ENCODE measurements around the gene OPRM1.

OPRM1 gene

DNA sequence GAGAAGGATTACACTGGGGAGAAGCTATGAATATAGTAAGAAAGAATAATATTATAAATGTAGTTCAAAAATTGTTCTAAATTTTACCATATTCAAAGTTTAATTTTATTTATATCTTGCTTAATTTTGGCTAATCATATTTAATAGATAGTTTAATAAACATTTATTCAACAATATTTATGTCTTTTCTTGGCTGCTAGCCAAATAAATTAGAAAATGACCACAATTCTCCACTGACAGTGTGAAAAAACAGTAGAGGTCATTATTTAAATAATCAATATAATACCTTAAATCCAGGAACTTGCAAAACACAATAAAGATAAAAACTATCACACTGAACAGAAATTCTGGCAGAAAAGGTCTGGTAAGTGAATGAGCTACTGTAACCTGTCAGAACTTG, 171.6 kb downstream of the OPRM1 start:
- CTCF ChIA-PET: interaction anchor here (1.2 to 1.7 kb wide), 2 partner anchors 12 to 66 kb away, joined by 4 to 6 read pairs; no protein-coding TSS in a partner anchor
- no peak for TF ChIP-seq CTCF (IDR thresholded peaks at IDR 0.05; ENCODE audit: control extremely low read depth, extremely low read depth, low read depth, missing control alignments)
- no peak for DNase-seq (ENCODE audit: extremely low spot score)
- POLR2A ChIA-PET: no interaction called here

- ChIA-PET CTCF (no interaction called here), POLR2A (no interaction called here)
- no peak for DNase-seq (ENCODE audit: extremely low spot score)
- TF ChIP-seq CTCF (IDR thresholded peaks at IDR 0.05; ENCODE audit: control extremely low read depth, extremely low read depth, low read depth, missing control alignments): no peak
These were observed 174.7 kb downstream of the OPRM1 start for GRCh38 chr6:154213782-154214181.

- ChIA-PET CTCF (no interaction called here), POLR2A (no interaction called here)
- no peak for TF ChIP-seq CTCF (IDR thresholded peaks at IDR 0.05; ENCODE audit: control extremely low read depth, extremely low read depth, low read depth, missing control alignments)
- no peak for DNase-seq (ENCODE audit: extremely low spot score)
These were observed 179.3 kb downstream of the OPRM1 start for GRCh38 chr6:154218301-154218700.

DNA sequence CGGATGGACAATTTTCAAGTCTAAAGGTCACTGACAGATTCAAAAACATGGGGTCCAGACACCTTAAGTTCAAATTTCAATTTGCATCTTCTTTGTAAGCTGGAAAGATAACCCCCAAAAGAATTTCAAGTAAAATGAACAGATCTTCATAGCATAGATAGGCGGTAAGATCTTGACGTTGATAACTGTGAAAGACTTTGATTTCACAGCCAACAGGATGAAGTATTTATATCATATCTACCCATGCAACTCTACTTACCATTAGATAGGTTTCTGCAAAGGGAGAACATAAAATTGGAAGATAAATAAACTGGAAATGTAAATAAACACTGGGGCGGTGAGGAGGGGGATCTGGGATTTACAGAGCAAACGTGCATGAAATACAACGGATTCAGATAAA, 179.7 kb downstream of the OPRM1 start:
- no peak for DNase-seq (ENCODE audit: extremely low spot score)
- POLR2A ChIA-PET: no interaction called here
- TF ChIP-seq CTCF (IDR thresholded peaks at IDR 0.05; ENCODE audit: control extremely low read depth, extremely low read depth, low read depth, missing control alignments): no peak
- CTCF ChIA-PET: no interaction called here

DNA sequence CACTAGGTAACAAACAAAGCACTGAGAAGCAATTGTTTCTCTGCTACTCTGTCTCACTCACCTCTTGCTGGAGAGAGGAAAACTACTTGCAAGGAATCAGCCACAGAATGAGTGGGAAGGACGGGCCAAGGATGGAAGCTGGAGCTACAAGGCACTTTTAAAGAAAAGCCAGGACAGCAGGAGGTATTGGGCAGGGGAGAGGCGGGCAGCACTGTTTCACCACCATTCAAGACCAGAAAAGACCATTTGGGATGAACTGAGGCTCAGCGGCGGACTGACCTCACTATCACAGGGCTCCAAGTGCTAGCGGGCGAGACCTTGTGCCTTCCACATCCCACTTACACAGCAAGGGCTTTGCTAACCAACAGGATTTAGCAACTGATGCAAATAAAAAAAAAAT, 180.2 kb downstream of the OPRM1 start:
- CTCF ChIA-PET: interaction anchor here (1.0 to 1.6 kb wide), 2 partner anchors 11 to 16 kb away, joined by 3 to 4 read pairs; no protein-coding TSS in a partner anchor
- POLR2A ChIA-PET: no interaction called here
- no peak for DNase-seq (ENCODE audit: extremely low spot score)
- TF ChIP-seq CTCF (IDR thresholded peaks at IDR 0.05; ENCODE audit: control extremely low read depth, extremely low read depth, low read depth, missing control alignments): no peak

DNA sequence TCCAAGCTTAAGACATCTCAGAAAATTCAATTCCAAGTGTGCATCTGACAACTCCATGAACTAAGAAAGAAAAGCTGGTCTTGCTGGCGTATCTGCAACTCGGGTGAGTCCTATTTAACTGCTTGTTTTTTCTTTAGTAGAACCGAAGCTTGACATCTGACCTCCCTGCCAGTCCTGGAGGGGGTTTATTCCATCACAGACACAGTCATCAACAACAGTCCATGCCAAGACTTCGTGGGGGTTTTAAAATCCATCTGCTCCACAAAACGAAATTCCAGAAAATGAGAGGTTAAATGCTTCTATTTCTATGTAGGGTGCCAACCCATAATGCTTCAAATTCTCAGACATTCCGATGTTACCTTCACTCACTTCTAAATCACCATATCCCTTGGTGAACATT, 183.7 kb downstream of the OPRM1 start:
- no peak for DNase-seq (ENCODE audit: extremely low spot score)
- CTCF ChIA-PET: interaction anchor here (1.1 to 1.8 kb wide), 4 partner anchors 12 to 54 kb away, joined by 3 to 4 read pairs (median 4); no protein-coding TSS in a partner anchor
- POLR2A ChIA-PET: no interaction called here
- TF ChIP-seq CTCF (IDR thresholded peaks at IDR 0.05; ENCODE audit: control extremely low read depth, extremely low read depth, low read depth, missing control alignments): no peak

DNA sequence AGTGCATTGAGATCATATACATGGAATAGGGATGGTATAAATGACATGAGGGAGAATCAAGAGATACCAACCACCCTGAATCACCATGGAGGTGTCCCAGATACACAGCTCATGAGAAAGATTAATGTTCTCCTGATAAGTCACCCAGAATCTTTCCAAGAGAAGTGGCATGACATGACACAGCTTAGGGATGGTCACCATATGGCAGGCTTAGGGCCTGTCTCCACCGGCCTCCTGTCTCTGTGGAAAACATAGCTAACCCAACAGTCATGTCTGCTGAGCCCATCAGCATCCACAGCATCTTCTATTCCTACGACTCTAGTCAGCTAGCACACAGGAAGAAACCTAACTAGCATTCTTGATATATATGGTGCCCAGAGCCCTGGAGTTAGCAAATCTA, 184.3 kb downstream of the OPRM1 start:
- no peak for DNase-seq (ENCODE audit: extremely low spot score)
- POLR2A ChIA-PET: no interaction called here
- no peak for TF ChIP-seq CTCF (IDR thresholded peaks at IDR 0.05; ENCODE audit: control extremely low read depth, extremely low read depth, low read depth, missing control alignments)
- CTCF ChIA-PET: interaction anchor here (1.1 to 1.8 kb wide), 4 partner anchors 13 to 54 kb away, joined by 3 to 4 read pairs (median 4); no protein-coding TSS in a partner anchor

All from GM10248 (cell line).